Measurements from ENCODE around the gene SRPK2.

Gene SRPK2

DNA sequence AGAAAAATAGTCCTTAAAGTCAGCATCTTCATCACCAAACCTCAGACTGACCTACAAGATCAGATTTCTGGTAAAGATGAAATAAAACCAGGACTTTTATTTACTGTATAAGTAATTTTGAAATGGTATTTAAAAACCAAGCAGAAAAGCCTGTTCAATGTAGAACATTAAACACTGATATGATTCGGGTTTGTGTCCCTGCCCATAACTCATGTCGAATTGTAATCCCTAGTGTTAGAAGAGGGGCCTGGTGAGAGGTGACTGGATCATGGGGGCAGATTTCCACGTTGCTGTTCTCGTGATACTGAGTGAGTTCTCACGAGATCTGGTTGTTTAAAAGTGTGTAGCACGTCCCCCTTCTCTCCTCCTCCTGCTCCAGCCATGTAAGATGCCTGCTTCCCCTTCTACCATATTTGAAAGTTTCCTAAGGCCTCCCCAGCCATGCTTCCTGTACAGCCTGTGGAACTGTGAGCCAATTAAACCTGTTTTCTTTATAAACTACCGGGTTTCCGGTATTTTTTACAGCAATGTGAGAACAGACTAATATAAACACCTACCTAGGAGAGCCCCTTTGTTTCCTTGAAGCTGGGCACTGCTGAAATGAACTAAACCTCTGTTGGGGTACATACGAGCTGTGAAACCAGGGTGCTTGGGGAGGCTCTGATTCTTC is 254.6 kb downstream of the SRPK2 start:
- no peak for DNase-seq (ENCODE audit: low read depth)

DNA sequence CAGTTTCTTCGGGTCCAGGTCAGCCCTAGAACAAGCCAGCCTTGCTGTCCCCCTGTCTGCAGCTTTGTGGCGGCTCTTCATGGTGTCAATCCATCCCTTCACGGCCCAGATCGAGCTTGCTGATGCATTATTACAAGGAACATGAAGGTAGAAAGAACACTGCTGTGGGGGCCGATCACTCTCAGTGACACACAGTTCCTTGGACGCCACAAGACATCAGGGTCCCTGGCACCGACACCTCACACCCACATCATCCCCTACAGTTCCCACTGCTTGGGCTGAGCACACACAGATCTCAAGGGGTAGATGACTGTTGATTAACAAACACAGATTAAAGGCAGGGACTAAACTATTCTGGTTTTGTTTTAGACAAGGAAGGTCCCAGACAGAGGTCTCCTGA is 255.4 kb downstream of the SRPK2 start:
- DNase-seq (ENCODE audit: low read depth), result no peak

DNA sequence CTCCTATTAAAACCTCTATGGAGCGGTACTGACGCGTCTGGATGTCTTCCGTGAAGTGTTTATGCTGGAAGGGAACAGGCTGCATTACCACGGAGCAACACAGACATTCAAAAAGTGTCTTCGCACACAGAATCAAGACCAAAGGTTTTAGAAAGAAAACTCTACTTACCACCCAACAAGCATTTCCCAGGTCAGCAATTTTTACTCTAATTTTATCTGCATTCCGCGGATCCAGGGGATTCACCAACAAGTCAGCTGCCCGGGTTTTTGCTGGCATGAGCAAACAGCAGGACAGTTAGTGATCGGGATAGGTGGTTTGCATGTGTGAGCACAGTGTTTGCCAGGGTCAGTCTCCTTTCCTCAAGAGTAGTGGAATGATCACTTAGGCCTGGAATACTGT is 255.9 kb downstream of the SRPK2 start:
- DNase-seq (ENCODE audit: low read depth), result no peak

DNA sequence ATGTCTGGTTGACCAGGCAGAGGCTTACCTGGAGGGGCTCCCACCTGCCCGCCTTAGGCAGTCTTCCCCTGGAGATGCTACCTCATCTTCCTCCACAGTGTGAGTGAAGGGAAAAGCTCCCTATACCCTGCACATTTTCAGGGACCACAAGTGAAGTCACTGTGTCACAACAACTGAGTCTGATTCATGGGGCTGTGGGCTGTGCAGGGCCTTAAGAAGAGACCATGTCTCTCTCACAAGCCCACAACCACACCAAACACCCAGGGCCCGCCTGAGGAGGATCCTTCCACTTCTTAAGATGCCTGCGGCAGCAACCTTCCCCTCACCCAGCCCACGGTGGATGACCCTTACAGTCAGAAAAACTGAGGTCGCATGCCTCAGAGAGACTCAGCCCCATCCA is 256.4 kb downstream of the SRPK2 start:
- no peak for DNase-seq (ENCODE audit: low read depth)

DNA sequence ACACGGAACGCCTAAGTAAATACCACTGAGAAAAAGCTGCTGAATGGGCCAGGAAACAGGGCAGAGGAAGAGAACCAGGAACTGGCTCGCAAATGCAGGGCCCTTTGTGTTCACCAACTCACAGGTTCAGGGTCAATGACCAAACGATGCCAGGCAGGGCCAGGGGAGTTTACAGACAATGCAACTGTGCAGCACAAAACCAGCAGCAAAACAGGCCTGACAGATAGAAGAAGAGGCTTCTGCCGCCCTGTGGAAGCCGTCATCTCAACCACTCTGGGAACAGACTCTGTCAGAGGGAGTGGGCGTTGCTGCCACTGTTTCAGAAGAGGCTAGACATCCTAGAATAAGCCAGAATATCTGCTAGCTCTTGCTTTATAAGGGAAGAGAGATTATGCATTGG is 256.8 kb downstream of the SRPK2 start:
- no peak for DNase-seq (ENCODE audit: low read depth)

DNA sequence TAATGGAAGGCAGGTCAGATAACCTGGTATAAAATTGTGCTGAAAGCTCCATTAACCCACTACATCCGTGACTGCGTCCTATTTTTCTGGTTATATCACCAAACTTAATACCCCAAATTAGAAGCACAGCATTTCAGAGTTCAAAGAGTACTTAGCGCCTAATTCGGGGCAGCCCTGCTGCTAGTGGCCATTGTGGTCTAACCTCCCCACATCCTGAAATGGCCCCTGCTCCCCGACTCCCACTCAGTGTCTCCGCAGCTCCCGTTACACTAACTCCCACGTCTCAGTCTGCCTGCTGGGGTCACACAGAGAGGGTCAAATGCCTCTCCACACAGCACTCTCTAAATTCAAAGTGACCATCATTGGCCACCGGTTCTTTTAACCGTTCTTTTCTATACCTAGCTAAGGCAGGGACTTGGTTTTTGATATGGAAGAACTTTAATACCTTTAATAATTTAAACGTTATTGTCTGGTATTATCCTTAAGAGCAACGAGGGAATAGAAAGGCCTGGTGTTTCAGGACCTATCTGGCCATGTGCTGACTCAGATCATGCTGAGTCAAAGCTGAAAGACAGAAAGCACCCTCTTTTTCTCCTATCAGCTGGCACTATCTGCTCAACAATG is 257.6 kb downstream of the SRPK2 start:
- no peak for DNase-seq (ENCODE audit: low read depth)

DNA sequence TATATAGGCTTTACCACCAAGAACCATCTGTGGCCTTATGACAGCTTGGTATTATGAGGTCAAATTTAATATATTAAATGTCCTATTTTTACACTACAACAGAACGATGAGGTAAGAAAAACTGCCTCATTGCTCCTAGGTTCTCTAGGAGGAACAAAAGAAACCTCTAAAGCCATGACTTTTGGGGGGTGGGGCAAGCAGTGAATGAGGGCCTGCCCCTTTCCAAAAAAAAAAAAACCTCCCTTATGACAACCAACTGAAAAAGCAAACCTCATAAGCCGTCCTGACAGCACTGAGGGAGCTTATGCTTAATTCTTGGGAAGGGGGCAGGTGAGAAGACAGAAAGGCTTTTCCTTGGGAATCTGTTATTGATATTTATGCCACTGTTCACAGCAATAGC is 258.1 kb downstream of the SRPK2 start:
- DNase-seq (ENCODE audit: low read depth), result no peak

DNA sequence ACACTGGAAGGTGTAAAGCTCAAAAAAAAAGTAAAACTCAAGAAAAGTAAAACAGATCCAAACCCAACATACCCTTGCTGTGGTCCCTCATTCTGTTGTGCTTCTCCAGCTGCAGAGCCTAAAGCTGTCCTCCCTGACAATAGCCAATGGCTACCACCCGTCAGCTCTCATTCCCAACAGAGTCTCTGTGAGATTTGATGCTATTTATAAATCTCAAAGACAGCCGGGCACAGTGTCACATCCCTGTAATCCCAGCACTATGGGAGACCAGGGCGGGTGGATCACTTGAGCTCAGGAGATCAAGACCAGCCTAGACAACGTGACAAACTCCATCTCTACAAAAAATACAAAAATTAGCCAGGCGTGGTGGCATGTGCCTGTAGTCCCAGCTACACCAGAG is 258.7 kb downstream of the SRPK2 start:
- no peak for DNase-seq (ENCODE audit: low read depth)

DNA sequence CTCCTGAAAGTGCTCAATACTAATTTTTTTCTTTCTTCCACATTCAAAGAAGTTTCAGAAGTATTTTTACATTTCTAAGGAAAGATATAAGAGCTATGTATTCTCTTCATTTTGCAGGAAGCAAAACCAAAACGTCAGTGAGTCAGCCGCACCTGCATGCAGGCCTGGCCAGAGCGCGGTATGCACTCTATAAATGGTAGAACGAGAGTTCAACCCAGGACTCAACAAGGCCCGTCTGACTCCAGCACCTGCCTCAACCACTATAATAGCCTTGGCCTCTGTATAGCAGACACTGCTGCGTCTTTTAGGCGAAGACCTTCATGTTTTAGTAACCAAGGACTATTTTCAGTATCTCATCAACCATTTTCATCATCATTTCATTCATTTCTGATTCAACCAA is 261.5 kb downstream of the SRPK2 start:
- no peak for DNase-seq (ENCODE audit: low read depth)

DNA sequence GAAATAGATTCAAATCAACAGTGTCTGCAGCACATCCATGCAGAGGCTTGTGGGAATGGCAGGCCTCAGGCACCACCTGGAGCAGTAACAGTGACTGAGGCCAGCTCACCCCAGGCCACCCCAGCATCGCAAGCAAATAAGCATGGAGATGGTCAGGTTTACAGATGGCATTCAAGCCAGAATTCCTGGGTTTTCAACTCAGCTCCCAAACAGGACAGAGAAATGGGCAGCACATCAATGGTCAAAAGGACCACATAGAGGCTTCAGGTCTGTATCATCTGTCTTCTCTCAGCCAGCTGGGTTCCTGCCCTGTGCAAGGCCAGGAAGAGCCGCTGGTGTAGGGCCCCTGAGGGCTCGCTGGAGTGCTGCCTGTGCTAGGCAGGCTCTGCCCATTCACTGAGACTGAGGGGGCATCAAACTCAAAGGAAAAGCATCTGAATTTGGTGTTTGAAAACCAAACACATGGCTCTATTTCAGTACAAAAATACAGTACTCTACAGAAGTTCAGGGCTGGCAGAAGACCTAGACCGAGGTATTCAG is 262.2 kb downstream of the SRPK2 start:
- no peak for DNase-seq (ENCODE audit: low read depth)

DNA sequence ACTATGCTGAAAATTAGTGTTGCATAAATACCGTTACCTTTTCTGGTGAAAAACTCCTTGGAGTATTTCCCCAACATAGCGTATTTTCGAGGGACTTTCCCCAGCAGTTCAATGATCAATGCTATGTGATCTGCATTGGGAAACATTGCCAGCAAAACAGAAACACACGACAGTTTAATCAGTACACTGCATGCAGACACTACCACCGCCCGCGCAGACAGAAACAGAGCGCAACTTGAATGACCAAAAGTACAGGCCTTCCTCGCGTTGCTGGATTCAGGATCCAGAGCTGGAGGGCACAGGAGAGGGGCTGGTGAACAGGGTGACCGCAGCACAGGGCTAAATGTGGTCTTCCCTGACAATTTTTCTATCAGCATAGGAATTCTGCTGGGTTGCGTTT is 263.0 kb downstream of the SRPK2 start:
- DNase-seq (ENCODE audit: low read depth), result no peak

DNA sequence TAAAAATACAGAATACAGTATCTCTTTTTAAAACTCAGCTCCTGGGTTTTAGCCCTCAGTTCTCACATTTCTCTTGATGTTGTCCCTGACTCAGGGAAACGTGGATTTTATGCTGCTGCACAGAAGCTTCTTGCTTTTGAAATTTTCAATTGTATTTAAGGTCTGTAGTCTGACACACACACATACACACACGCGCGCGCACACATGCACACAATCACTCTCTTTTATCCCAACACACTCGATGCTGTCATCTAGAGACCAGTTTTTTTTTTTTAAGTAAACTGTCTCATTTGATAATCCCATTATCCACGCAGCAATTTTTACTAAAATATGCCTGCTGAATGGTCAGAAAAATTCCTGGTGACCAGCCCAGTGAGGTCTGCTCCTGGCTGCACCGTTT is 266.1 kb downstream of the SRPK2 start:
- no peak for DNase-seq (ENCODE audit: low read depth)

DNA sequence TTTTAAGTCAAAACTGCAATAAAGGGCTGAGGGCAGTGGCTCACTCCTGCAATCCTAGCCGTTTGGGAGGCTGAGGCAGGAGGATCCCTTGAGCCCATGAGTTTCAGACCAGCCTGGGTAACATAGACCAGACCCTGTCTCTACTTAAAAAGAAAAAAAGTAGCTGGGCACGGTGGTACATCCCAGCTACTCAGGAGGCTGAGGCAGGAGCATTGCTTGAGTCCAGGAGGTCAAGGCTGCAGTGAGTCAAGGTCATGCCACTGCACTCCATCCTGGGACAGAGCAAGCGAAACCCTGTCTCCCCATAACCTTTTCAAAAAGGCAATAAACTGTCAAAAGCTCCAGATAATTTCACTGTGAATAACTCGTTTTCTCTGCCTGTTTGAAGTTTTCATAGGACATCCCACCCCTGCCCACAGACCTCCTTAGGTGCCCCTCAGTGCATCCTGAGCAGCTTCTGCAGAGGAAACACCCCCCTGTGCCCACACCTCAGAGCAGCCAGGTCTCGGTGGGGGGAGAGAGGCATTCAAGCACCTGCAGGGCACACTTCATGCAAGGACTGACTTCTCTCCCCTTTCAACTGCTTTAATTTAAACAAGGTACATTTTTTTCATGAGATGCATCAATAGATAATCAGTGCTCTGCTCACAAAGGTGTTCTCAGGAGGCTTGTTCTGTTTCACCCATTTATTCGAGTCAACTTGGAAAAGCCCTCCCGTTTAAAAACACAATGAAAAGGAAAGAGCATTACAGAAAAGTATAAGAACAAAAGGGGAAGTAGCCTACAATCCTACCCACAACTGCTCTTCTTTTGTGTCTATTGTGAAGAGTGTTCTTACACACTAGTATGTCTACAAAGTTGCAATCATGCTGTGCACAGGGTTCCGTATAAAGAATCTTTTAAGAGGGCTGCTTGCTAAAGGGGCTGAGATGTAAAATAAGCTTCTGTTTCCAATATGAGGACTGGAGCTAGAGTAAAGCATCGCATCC is 269.8 kb downstream of the SRPK2 start:
- DNase-seq (ENCODE audit: low read depth), result no peak

DNA sequence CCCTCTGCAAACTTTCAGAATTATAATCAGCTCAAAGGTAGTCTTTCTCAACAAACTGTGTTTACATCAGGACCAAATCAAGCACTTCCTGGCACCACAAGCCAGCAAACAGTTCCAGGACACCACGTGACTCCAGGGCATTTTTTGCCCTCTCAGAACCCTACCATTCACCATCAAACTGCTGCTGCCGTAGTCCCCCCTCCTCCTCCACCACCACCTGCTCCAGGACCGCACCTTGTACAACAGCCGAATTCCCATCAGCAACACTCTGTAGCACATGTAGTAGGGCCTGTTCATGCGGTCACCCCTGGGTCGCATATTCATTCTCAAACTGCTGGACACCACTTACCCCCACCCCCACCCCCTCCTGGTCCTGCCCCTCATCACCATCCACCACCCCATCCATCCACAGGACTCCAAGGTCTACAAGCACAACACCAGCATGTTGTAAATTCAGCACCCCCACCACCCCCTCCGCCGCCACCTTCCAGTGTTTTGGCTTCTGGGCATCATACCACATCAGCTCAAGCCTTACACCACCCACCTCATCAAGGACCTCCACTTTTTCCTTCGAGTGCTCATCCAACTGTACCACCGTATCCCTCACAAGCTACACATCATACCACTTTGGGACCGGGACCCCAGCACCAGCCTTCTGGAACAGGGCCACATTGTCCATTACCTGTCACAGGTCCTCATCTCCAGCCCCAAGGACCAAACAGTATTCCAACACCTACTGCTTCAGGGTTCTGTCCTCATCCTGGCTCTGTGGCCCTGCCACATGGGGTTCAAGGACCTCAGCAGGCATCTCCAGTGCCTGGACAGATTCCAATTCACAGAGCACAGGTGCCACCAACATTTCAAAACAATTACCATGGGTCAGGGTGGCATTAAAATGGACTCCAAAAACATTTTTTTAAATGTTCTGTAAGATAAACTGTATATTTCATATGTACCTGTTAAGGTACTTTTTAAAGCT is 276.0 kb downstream of the SRPK2 start:
- DNase-seq (ENCODE audit: low read depth), result no peak

DNA sequence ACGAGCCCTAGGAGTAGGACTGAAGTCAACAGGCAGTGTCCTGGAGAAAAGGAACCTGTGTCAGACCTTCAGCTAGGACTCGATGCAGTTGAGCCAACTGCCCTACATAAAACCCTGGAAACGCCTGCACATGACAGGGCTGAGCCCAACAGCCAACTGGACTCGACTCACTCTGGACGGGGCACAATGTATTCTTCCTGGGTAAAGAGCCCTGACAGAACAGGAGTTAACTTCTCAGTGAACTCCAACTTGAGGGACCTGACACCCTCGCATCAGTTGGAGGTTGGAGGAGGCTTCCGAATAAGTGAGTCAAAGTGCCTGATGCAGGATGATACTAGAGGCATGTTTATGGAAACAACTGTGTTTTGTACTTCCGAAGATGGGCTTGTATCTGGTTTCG is 281.3 kb downstream of the SRPK2 start:
- DNase-seq (ENCODE audit: low read depth), result no peak

DNA sequence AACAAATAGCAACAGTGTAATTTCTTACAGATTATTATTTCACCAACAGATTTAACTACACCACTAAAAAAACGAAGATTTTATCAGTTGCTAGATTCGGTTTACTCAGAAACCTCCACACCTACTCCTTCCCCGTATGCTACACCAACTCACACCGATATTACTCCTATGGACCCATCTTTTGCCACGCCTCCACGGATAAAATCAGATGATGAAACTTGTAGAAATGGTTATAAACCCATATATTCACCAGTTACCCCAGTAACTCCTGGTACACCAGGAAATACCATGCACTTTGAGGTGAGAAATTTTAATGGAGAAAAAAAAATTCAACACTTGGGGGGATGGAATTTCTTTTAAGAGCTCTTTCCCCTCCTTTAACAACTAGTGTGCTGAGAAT is 282.2 kb downstream of the SRPK2 start:
- no peak for DNase-seq (ENCODE audit: low read depth)

DNA sequence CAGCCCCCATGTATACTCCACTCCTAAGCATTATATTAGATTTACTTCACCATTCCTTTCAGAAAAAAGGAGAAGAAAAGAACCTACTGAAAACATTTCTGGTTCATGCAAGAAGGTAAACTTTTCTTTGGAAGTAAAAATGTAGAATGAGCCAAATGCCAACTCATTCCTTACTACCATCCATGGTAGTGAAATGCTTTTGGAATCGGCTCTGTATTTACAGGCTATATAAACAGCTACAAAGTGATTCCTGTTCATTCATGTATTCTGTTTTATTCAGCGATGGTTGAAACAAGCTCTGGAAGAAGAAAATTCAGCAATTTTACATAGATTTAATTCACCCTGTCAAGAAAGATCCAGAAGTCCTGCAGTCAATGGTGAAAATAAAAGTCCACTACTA is 283.1 kb downstream of the SRPK2 start:
- DNase-seq (ENCODE audit: low read depth), result no peak

DNA sequence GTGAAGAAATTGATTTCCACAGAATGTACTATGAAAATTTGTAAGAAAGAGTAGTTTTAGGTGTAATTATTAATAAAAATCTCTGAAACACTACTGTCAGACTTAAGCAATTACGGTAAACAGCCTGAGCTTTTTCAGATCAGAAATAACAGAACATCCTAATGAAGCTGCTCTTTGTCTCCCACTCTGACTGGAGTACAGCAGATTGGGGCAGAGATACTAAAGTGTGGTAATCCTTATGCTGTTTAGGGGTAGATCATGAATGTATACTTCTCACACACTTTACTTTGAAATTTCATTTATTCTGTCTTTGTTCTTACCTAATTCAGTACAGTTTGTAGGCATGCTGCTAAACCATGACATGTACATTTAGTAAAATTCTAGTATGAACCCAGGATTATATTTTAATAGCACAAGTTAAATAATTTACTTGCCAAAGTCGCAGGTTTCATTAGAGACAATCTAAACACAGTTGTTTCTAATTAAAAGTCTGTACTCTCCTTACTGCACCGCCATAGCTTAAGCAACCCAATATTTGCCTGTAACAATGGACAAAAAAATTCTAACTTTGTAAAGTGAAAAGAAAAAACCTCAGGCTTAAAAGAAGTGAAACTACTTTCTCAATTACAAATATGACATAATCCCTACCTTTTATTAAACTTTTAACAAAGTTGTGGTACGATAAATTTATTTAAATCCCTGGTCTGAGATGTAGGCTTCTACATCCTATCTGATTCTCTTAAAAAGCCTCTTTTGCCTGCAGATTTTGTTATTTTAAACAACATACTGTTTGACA is 286.0 kb downstream of the SRPK2 start:
- no peak for DNase-seq (ENCODE audit: low read depth)

DNA sequence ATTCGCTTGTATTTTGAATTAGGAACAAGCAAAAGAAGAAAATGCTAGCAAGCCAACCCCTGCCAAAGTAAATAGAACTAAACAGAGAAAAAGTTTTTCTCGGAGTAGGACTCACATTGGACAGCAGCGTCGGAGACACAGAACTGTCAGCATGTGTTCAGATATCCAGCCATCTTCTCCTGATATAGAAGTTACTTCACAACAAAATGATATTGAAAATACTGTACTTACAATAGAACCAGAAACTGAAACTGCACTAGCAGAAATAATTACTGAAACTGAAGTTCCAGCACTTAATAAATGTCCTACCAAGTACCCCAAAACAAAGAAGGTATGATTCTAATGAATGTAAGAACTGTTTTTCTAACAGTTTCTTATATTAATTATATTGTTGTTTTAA is 286.9 kb downstream of the SRPK2 start:
- no peak for DNase-seq (ENCODE audit: low read depth)

DNA sequence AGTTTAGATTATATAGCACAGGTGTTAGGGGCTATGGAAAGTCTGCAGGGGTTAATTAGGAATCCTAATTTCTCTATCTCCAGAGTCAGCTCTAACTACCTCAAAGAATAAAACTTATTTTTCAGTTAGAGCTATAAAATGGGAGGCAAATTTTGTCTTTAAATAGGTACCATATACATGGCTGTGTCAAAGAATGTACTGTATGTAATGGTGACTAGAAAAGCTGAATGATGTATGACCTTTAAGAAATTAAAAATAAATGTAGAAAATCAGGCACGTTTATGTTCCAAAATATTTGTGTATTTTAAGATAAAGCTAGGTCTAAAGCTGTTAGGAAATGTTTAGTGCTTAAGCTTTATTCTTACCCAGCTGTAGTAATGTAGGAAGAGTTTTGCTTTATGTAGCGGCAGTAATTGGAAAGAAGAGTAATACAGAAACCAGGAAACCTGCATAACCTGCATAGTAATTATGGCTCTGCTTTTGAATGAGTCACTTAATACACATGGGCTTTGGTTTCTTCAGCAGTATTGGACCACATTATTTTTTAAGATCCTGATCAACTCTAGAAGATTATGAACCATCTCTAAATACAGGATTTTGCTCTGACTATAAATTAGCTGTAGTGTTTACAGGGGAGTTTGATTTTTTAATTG is 289.7 kb downstream of the SRPK2 start:
- no peak for DNase-seq (ENCODE audit: low read depth)
